ENCODE results near the gene TACR2. TPM values are rescaled to one million over a fixed set of nuclear protein-coding genes. Genes with fewer than 3 reads are reported as not detected.

Gene TACR2
- total and polyA plus RNA-seq, 2 donors (not counting 3 experiments of a cell fraction or from before 2014, with no cell fraction given), result 0.19 TPM; not detected in 1

GRCh38 chr10:69356187-69356586 is 60.5 kb downstream of the TACR2 start:
- CTCF ChIA-PET, result no interaction called here

More at GRCh38 chr10:69356187-69356586, 60.5 kb downstream of the TACR2 start:
- no TSS peak for BruUV-seq (replicated peaks)
- Histone ChIP-seq H3K27ac (ENCODE audit: insufficient read depth, low read depth, low read length) (no peak overlapping the region), H2AFZ (ENCODE audit: low read depth, low read length) (no peak overlapping the region), H3K9me3 (replicated peaks; ENCODE audit: control insufficient read depth, insufficient read depth, low read length) (no peaks in the 10 kb centered on the region), H3K79me2 (ENCODE audit: control insufficient read depth, insufficient read depth, low read length) (peaks cover 31% of the 10 kb centered on the region), H3K36me3 (ENCODE audit: control insufficient read depth in 2 of 2, extremely low read depth in 1 of 2, insufficient read depth in 2 of 2, low read length in 2 of 2) (no peaks in the 10 kb centered on the region), H3K9me1 (replicated peaks; ENCODE audit: control insufficient read depth, extremely low read depth, insufficient read depth, low read length) (no peaks in the 10 kb centered on the region), H3K9ac (replicated peaks; ENCODE audit: extremely low read depth, insufficient read depth, low read length) (no peak overlapping the region), H3K27me3 (ENCODE audit: control insufficient read depth in 2 of 2, insufficient read depth in 2 of 2, low read length in 2 of 2) (no peaks in the 10 kb centered on the region), H3K4me1 (ENCODE audit: control insufficient read depth, extremely low read depth, insufficient read depth, low read length) (peaks cover 15% of the 10 kb centered on the region), H4K20me1 (replicated peaks; ENCODE audit: control insufficient read depth, extremely low read depth, insufficient read depth, low read length) (no peaks in the 10 kb centered on the region), H3K4me3 (replicated peaks in 1 of 3; ENCODE audit: insufficient read depth in 1 of 3, low read depth in 1 of 3, low read length in 3 of 3) (no peak overlapping the region), H3K4me2 (ENCODE audit: insufficient read depth, low read length) (no peak overlapping the region)
- dilution Hi-C loops (cut with MboI; ENCODE audit: extremely low pct_ligation_motif_present, low sequenced_read_pairs), result no loop called here
- intact Hi-C loops (cut with micrococcal nuclease), result no loop called here
- POLR2A ChIA-PET, result no interaction called here
- DNase-seq (ENCODE audit: low read depth, low spot score) (no peak), FAIRE-seq (no peak)
- no peak for TF ChIP-seq MYC (IDR thresholded peaks at IDR 0.05; ENCODE audit: low read depth, low read length)
- no peak for TF ChIP-seq JUN (IDR thresholded peaks at IDR 0.05; ENCODE audit: borderline replicate concordance, insufficient read depth, insufficient read length, low read depth)
- TF ChIP-seq GATA2 (IDR thresholded peaks at IDR 0.05; ENCODE audit: insufficient read depth, insufficient read length, low read depth, low read length), result no peak
- TF ChIP-seq MAX (IDR thresholded peaks at IDR 0.05; ENCODE audit: insufficient read depth, insufficient read length), result no peak
- no peak for TF ChIP-seq FOS (IDR thresholded peaks at IDR 0.05; ENCODE audit: borderline replicate concordance, insufficient read depth, low read length)
- TF ChIP-seq EZH2 (IDR thresholded peaks at IDR 0.05; ENCODE audit: borderline replicate concordance, low read depth, low read length, severe bottlenecking), result no peak
- TF ChIP-seq CTCF (IDR thresholded peaks at IDR 0.05; ENCODE audit: extremely low read depth in 1 of 2, insufficient read depth in 1 of 2, low read depth in 1 of 2, low read length in 2 of 2), result no peak
- TF ChIP-seq POLR2A (IDR thresholded peaks at IDR 0.05; ENCODE audit: low read depth, low read length), result no peak
- no peak for TF ChIP-seq POLR2AphosphoS5 (IDR thresholded peaks at IDR 0.05; ENCODE audit: insufficient read depth, low read depth, low read length)

Data from endothelial cell of umbilical vein (primary cell).